ENCODE results near the gene OR4M1. TPM values are rescaled to one million over a fixed set of nuclear protein-coding genes. Genes with fewer than 3 reads are reported as not detected.
"Not testable (repeated sequence)": the region's sequence is repeated elsewhere in the genome, so short reads cannot be mapped to it uniquely, and the experiment has no call there.

Gene OR4M1
- polyA plus RNA-seq, 4 donors, result not detected

DNA sequence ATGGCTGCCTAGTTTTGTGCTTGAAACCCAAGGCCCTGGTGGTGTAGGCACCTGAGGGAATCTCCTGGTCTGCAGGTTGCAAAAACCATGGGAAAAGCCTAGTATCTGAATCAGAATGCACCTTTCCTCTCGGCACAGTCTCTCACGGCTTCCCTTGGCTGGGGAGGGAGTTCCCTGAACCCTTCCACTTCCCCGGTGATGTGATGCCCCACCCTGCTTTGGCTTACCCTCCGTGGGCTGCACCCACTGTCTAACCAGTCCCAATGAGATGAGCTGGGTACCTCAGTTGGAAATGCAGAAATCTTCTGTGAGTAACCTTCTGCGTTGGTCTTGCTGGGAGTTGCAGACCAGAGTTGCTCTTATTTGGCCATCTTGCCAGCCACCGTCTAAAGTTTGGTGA is 47.7 kb downstream of the OR4M1 start:
- not testable (repeated sequence) for DNase-seq (ENCODE audit: low read depth in 4 of 4, low spot score in 2 of 4)

DNA sequence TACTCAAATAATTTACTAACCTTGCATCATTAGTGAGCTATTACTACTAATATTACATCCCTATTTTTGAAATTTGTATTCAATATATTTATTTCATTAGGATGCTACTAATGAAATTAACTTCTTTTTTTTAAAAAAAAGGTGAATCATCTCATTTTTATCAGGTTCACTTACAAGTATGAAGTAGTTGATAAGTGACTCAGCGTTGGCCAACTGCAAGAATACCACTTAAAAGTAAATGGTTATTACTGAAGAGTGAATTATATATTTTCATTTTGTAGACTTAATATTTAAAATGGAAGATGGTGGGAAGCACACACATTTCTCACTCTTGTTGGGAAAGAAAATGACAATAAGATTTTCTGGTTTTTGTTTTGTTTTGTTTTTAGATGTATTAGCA is 49.9 kb downstream of the OR4M1 start:
- DNase-seq (ENCODE audit: low read depth in 4 of 4, low spot score in 2 of 4), result no peak

DNA sequence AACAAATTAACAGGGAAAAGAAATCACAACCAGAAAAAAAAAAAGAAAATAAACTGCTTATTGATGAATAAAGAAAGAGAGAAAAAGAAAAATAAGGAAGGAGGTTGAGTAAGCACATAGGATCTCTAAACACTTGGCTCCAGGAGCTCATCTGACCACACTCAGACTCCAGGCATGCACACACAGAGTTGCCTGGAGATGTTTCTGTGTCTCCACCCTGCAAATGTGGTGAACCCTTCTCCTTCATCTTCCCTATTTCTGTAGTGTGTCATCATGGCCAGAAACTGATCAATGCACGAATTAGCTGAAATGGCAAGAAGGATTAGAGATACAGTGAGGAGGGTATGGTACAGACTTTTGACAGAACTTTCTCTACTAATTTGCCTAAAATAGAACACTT is 50.5 kb downstream of the OR4M1 start:
- no peak for DNase-seq (ENCODE audit: low read depth in 4 of 4, low spot score in 2 of 4)

DNA sequence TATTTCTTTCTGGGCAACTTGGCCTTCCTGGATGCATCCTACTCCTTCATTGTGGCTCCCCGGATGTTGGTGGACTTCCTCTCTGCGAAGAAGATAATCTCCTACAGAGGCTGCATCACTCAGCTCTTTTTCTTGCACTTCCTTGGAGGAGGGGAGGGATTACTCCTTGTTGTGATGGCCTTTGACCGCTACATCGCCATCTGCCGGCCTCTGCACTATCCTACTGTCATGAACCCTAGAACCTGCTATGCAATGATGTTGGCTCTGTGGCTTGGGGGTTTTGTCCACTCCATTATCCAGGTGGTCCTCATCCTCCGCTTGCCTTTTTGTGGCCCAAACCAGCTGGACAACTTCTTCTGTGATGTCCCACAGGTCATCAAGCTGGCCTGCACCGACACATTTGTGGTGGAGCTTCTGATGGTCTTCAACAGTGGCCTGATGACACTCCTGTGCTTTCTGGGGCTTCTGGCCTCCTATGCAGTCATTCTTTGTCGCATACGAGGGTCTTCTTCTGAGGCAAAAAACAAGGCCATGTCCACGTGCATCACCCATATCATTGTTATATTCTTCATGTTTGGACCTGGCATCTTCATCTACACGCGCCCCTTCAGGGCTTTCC is 54.4 kb downstream of the OR4M1 start:
- DNase-seq (ENCODE audit: low read depth in 4 of 4, low spot score in 2 of 4), result not testable (repeated sequence)

DNA sequence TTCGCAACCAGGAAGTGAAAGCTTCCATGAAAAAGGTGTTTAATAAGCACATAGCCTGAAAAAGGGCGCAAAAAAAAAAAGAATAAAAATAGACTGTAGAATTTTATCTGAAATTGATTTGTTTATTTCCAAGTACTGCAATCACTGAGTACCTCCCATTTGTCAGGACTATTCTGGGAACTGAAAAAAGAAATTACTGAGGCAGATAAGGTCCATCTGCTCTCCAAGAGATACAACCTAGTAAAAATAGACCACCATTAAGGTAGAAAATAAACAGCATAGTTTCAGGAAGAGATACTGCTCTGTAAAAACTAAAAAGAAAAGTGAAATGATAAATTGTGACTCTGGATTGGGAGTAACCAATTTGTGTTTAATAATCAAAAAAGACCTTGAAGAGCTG is 55.0 kb downstream of the OR4M1 start:
- no peak for DNase-seq (ENCODE audit: low read depth in 4 of 4, low spot score in 2 of 4)

Other genes starting within 250 kb of the OR4M1 start
- gene OR11H2, start 59.6 kb upstream of the OR4M1 start, polyA plus RNA-seq (ENCODE audit: insufficient read length in 4 of 4), result not detected
- gene OR4Q3, start 29.9 kb upstream of the OR4M1 start, polyA plus RNA-seq (ENCODE audit: insufficient read length in 4 of 4), result not detected
- not detected for gene OR4N2, start 30.3 kb downstream of the OR4M1 start, polyA plus RNA-seq (ENCODE audit: insufficient read length in 4 of 4)
- gene OR4K2, start 101.6 kb downstream of the OR4M1 start, polyA plus RNA-seq (ENCODE audit: insufficient read length in 4 of 4), result not detected
- gene OR4K5, start 147.1 kb downstream of the OR4M1 start, polyA plus RNA-seq (ENCODE audit: insufficient read length in 4 of 4), result not detected
- gene OR4K1, start 157.4 kb downstream of the OR4M1 start, polyA plus RNA-seq (ENCODE audit: insufficient read length in 4 of 4), result not detected
- gene OR4K15, start 202.1 kb downstream of the OR4M1 start, polyA plus RNA-seq (ENCODE audit: insufficient read length in 4 of 4), result not detected
- gene OR4Q2, start 228.7 kb downstream of the OR4M1 start, polyA plus RNA-seq (ENCODE audit: insufficient read length in 4 of 4), result not detected
- gene OR4K14, start 245.8 kb downstream of the OR4M1 start, polyA plus RNA-seq (ENCODE audit: insufficient read length in 4 of 4), result not detected

Measured in left renal cortex interstitium (tissue), 4 donors.